Nephron progenitor cell (in vitro differentiated cells): ENCODE measurements around the gene PHF14.

Experiments
- DNase-seq: peaks from one replicate; pipeline ENCODE4 v3.0.0; 2021
- H3K27ac Mint-ChIP-seq: 2 replicates; pipeline ENCODE4 v1.8.0; 2021; ENCODE audit warnings: mild to moderate bottlenecking, moderate library complexity, mixed read lengths
- H3K27me3 Mint-ChIP-seq: 2 replicates; pipeline ENCODE4 v1.8.0; 2021; ENCODE audit warnings: mild to moderate bottlenecking, low read depth, mixed read lengths; ENCODE audit not compliant: poor library complexity
- H3K36me3 Mint-ChIP-seq: 2 replicates; pipeline ENCODE4 v1.8.0; 2021; ENCODE audit warnings: low read depth, mixed read lengths
- H3K4me1 Mint-ChIP-seq: 2 replicates; pipeline ENCODE4 v1.8.0; 2021; ENCODE audit warnings: mixed read lengths
- H3K4me3 Mint-ChIP-seq: 2 replicates; pipeline ENCODE4 v1.8.0; 2021; ENCODE audit warnings: mild to moderate bottlenecking, moderate library complexity, mixed read lengths
- H3K9me3 Mint-ChIP-seq: 2 replicates; pipeline ENCODE4 v1.8.0; 2021; ENCODE audit warnings: mild to moderate bottlenecking, moderate library complexity, mixed read lengths
- CTCF ChIP-seq: fragments of 200-600 bp; sonication (generic); IDR thresholded peaks from 2 replicates; pipeline ENCODE4 v1.5.0; 2021; ENCODE audit warnings: antibody characterized with exemption

Gene PHF14

GRCh38 chr7:11120068-11120664 lies 146.5 kb downstream of the PHF14 start:
- H3K4me1 Mint-ChIP-seq: no peaks in the 10 kb centered on the region
- no peak overlapping the region for H3K4me3 Mint-ChIP-seq
- H3K27me3 Mint-ChIP-seq: no peaks in the 10 kb centered on the region
- H3K27ac Mint-ChIP-seq: no peak overlapping the region
- peaks cover 13% of the 10 kb centered on the region for H3K36me3 Mint-ChIP-seq
- H3K9me3 Mint-ChIP-seq: no peaks in the 10 kb centered on the region
- TF ChIP-seq CTCF: no peak
- DNase-seq: no peak

GRCh38 chr7:11120675-11121220 lies 147.1 kb downstream of the PHF14 start:
- H3K27ac Mint-ChIP-seq: peak overlapping the region; percentile 14
- no peak for TF ChIP-seq CTCF
- DNase-seq: no peak
- H3K27me3 Mint-ChIP-seq: no peaks in the 10 kb centered on the region
- no peaks in the 10 kb centered on the region for H3K4me1 Mint-ChIP-seq
- peaks cover 13% of the 10 kb centered on the region for H3K36me3 Mint-ChIP-seq
- no peaks in the 10 kb centered on the region for H3K9me3 Mint-ChIP-seq
- H3K4me3 Mint-ChIP-seq: no peak overlapping the region

- no peak for TF ChIP-seq CTCF
- Mint-ChIP-seq H3K9me3 (no peaks in the 10 kb centered on the region), H3K4me3 (no peak overlapping the region), H3K36me3 (peaks cover 19% of the 10 kb centered on the region), H3K27ac (peak overlapping the region; percentile 16), H3K27me3 (no peaks in the 10 kb centered on the region), H3K4me1 (peaks cover 21% of the 10 kb centered on the region)
- no peak for DNase-seq
These were observed 151.3 kb downstream of the PHF14 start for GRCh38 chr7:11124856-11125559.

- Mint-ChIP-seq H3K36me3 (peaks cover 17% of the 10 kb centered on the region), H3K4me3 (no peak overlapping the region), H3K27me3 (no peaks in the 10 kb centered on the region), H3K9me3 (no peaks in the 10 kb centered on the region), H3K4me1 (peaks cover 21% of the 10 kb centered on the region), H3K27ac (peak overlapping the region; percentile 71)
- DNase-seq: no peak
- TF ChIP-seq CTCF: no peak
These were observed 153.6 kb downstream of the PHF14 start for GRCh38 chr7:11127114-11127785.

- Mint-ChIP-seq H3K4me3 (no peak overlapping the region), H3K4me1 (peaks cover 21% of the 10 kb centered on the region), H3K27ac (peak overlapping the region; percentile 71), H3K27me3 (no peaks in the 10 kb centered on the region), H3K9me3 (no peaks in the 10 kb centered on the region), H3K36me3 (peaks cover 14% of the 10 kb centered on the region)
- no peak for TF ChIP-seq CTCF
- no peak for DNase-seq
These were observed 154.3 kb downstream of the PHF14 start for GRCh38 chr7:11127988-11128387.
